WTC11 (cell line): ENCODE data around the gene SIGLEC11.

Experiments used
- NR2C2 ChIP-seq: sonication (generic); formaldehyde crosslinking; IDR thresholded peaks from 2 replicates; pipeline ENCODE4 v1.8.0; 2022; ENCODE audit warnings: mild to moderate bottlenecking, missing genetic modification reagents
- SP1 ChIP-seq: sonication (generic); formaldehyde crosslinking; conservative IDR thresholded peaks from 2 replicates; pipeline ENCODE4 v1.8.1; 2022; ENCODE audit warnings: missing genetic modification reagents
- TF ChIP-seq, protein P1 (sequence below): fragments of 200-600 bp; IDR thresholded peaks from 2 replicates; pipeline ENCODE4 v1.8.0; 2022; ENCODE audit warnings: antibody characterized with exemption

DNA sequence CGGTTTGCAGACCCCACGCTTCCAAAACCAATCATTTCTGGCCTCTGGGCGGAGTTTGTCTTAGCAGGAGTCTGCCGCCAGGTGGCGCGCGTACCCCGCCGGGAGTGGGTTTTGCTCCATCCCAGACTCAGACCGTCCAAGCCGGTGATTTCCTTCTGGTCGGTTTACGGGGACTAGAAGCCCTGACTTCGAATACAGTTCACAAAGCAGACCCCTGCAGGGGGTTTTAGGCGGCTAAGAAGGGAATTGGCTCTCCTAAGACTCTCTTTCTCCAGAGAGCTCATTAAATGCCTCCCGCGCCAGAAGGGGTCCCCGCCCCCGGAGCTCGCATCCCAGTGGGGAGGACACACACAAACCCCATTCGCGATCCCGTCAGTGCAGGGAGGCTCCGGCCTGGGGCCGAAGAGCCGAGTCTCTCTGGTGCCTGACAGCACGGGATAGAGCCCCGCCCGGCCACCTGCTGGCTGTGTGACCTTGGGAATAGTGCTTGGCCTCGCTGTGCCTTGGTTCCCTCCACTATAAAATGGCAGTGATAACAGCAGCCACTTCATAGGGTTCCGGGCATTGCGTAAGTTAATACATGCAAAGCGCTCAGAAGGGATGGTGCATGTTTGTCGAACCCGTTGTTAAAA is 23.1 kb downstream of the SIGLEC11 start:
- TF ChIP-seq NR2C2 (CRISPR knock-in tag) (no peak), SP1 (CRISPR knock-in tag) (no peak)
- TF ChIP-seq, protein P1, sequence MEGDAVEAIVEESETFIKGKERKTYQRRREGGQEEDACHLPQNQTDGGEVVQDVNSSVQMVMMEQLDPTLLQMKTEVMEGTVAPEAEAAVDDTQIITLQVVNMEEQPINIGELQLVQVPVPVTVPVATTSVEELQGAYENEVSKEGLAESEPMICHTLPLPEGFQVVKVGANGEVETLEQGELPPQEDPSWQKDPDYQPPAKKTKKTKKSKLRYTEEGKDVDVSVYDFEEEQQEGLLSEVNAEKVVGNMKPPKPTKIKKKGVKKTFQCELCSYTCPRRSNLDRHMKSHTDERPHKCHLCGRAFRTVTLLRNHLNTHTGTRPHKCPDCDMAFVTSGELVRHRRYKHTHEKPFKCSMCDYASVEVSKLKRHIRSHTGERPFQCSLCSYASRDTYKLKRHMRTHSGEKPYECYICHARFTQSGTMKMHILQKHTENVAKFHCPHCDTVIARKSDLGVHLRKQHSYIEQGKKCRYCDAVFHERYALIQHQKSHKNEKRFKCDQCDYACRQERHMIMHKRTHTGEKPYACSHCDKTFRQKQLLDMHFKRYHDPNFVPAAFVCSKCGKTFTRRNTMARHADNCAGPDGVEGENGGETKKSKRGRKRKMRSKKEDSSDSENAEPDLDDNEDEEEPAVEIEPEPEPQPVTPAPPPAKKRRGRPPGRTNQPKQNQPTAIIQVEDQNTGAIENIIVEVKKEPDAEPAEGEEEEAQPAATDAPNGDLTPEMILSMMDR, result peak; percentile 92
